Lung (tissue), 12 donors: Measurements from ENCODE around the gene ADK. TPM values are rescaled to one million over a fixed set of nuclear protein-coding genes. Genes with fewer than 3 reads are reported as not detected.

Experiments
- ATAC-seq: fragments of 200-7000 bp; cut with Tn5 transposase; one replicate; pipeline ENCODE4 v1.9.1; 2020; ENCODE audit warnings: moderate number of reproducible peaks; ENCODE audit not compliant: insufficient read depth, low FRiP score
- DNase-seq, 3 donors: peaks; one replicate each; pipeline ENCODE4 v3.0.0-alpha.2; 2013 to 2017
- H3K27ac ChIP-seq, 2 donors: one replicate each; pipeline ENCODE4 v1.5.1; 2013; ENCODE audit warnings: mild to moderate bottlenecking in 2 of 2, moderate library complexity in 2 of 2, control low read depth in 1 of 2, inconsistent platforms in 1 of 2, low read depth in 1 of 2, low read length in 1 of 2
- H3K27me3 ChIP-seq, 3 donors: one replicate each; pipeline ENCODE4 v1.5.1; 2013; ENCODE audit warnings: low read length in 2 of 3; ENCODE audit not compliant: control insufficient read depth in 3 of 3, insufficient read depth in 3 of 3
- H3K36me3 ChIP-seq, 4 donors: one replicate each; pipeline ENCODE4 v1.5.1; 2013; ENCODE audit warnings: low read length in 4 of 4, mild to moderate bottlenecking in 1 of 4, moderate library complexity in 1 of 4; ENCODE audit not compliant: control insufficient read depth in 4 of 4, insufficient read depth in 4 of 4
- H3K4me1 ChIP-seq, 5 donors: one replicate each; pipeline ENCODE4 v1.5.1; 2013; ENCODE audit warnings: low read length in 5 of 5, mild to moderate bottlenecking in 2 of 5, moderate library complexity in 1 of 5; ENCODE audit not compliant: control insufficient read depth in 5 of 5, insufficient read depth in 5 of 5
- H3K4me3 ChIP-seq: one replicate; pipeline ENCODE4 v1.5.1; 2013; ENCODE audit warnings: mild to moderate bottlenecking, control low read depth, moderate library complexity
- H3K9ac ChIP-seq, 2 donors: one replicate each; pipeline ENCODE4 v1.5.1; 2013; ENCODE audit warnings: low read length in 2 of 2, control low read depth in 1 of 2; ENCODE audit not compliant: insufficient read depth in 1 of 2
- H3K9me3 ChIP-seq, 4 donors: one replicate each; pipeline ENCODE4 v1.5.1; 2013; ENCODE audit warnings: low read length in 3 of 4, mild to moderate bottlenecking in 1 of 4, moderate library complexity in 1 of 4; ENCODE audit not compliant: control insufficient read depth in 4 of 4, insufficient read depth in 3 of 4
- CTCF ChIP-seq: IDR thresholded peaks from 2 replicates; pipeline ENCODE4 v1.5.1; 2012; ENCODE audit warnings: mild to moderate bottlenecking; ENCODE audit errors: control extremely low read depth, extremely low read depth
- WGBS, 2 donors: extraction: QIAGEN DNeasy Blood & Tissue Kit; methylation state at CpG; one replicate each; pipeline ENCODE4 v1.1.7; 2013; 5-methylcytosine and 5-hydroxymethylcytosine counted together
- polyA plus RNA-seq, 2 donors: library from polyadenylated mRNA; stranded (reverse); fragments of 200-250 nt; gene quantifications; one replicate each; pipeline ENCODE4 v1.2.1, GENCODE V29; 2013
- total RNA-seq, 2 donors: library from RNA; depleted of rRNA in 1 of 2; stranded (reverse); fragments of >200 nt in 1 of 2; gene quantifications; one replicate each; pipeline ENCODE4 v1.2.1, GENCODE V29; 2014 to 2021
- donor health status: control.
- donor health status: control.
- donor health status: Bipolar disorder and iron deficiency.
- donor health status: healthy.
- donor health status: DM: yes; HTN: yes; CAD: no.

Gene ADK
- total and polyA plus RNA-seq, 4 donors, result 31.6 to 82.3 (median 42.9) TPM

- no peaks in the 10 kb centered on the region for H3K36me3 ChIP-seq
- no peak overlapping the region for H3K9ac ChIP-seq
- ATAC-seq, result no peak
- H3K27ac ChIP-seq, result no peak overlapping the region
- H3K27me3 ChIP-seq, result no peaks in the 10 kb centered on the region
- no peak for TF ChIP-seq CTCF
- H3K4me1 ChIP-seq, result peaks cover 0 to 1% (median 0%) of the 10 kb centered on the region in 5 donors
- DNase-seq, result no peak
- H3K9me3 ChIP-seq, result no peaks in the 10 kb centered on the region
- 94 to 99% methylated on average over 3 of the region's 3 CpGs for WGBS, 2 donors
- no peak overlapping the region for H3K4me3 ChIP-seq
Observed at GRCh38 chr10:74530981-74531380, 380.0 kb downstream of the ADK start.

GRCh38 chr10:74539317-74539716, 388.3 kb downstream of the ADK start:
- H3K4me1 ChIP-seq, result peaks cover 0 to 4% (median 1%) of the 10 kb centered on the region in 5 donors
- no peaks in the 10 kb centered on the region for H3K36me3 ChIP-seq
- WGBS, 2 donors, result 89 to 93% methylated on average over 2 of the region's 2 CpGs
- no peaks in the 10 kb centered on the region for H3K9me3 ChIP-seq
- H3K27me3 ChIP-seq, result no peaks in the 10 kb centered on the region
- TF ChIP-seq CTCF, result no peak
- no peak overlapping the region for H3K27ac ChIP-seq
- no peak overlapping the region for H3K9ac ChIP-seq
- no peak for DNase-seq
- H3K4me3 ChIP-seq, result no peak overlapping the region
- no peak for ATAC-seq

GRCh38 chr10:74541375-74541774, 390.4 kb downstream of the ADK start:
- H3K27ac ChIP-seq, result no peak overlapping the region
- 97 to 98% methylated on average over 1 of the region's 1 CpG for WGBS, 2 donors

More at GRCh38 chr10:74541375-74541774, 390.4 kb downstream of the ADK start:
- no peak overlapping the region for H3K4me3 ChIP-seq
- no peak for TF ChIP-seq CTCF
- no peaks in the 10 kb centered on the region for H3K27me3 ChIP-seq
- no peaks in the 10 kb centered on the region for H3K9me3 ChIP-seq
- DNase-seq, result no peak
- no peak for ATAC-seq
- H3K36me3 ChIP-seq, result no peaks in the 10 kb centered on the region
- peaks cover 0 to 4% (median 0%) of the 10 kb centered on the region in 5 donors for H3K4me1 ChIP-seq
- no peak overlapping the region for H3K9ac ChIP-seq
